M059J (cell line): Measurements from ENCODE around the gene FAM53B. TPM values are rescaled to one million over a fixed set of nuclear protein-coding genes. Genes with fewer than 3 reads are reported as not detected.

ENCODE experiments used
- DNase-seq: peaks from one replicate; pipeline ENCODE4 v3.0.0-alpha.2; 2012; ENCODE audit warnings: low read depth
- total RNA-seq: library from RNA; depleted of rRNA; stranded (reverse); fragments of >200 nt; shearing (Covaris generic); gene quantifications from 2 replicates; pipeline ENCODE4 v1.2.3, GENCODE V29; 2014

Gene FAM53B
- total RNA-seq, 1 experiment from 2014 or later = 16.7 TPM

DNA sequence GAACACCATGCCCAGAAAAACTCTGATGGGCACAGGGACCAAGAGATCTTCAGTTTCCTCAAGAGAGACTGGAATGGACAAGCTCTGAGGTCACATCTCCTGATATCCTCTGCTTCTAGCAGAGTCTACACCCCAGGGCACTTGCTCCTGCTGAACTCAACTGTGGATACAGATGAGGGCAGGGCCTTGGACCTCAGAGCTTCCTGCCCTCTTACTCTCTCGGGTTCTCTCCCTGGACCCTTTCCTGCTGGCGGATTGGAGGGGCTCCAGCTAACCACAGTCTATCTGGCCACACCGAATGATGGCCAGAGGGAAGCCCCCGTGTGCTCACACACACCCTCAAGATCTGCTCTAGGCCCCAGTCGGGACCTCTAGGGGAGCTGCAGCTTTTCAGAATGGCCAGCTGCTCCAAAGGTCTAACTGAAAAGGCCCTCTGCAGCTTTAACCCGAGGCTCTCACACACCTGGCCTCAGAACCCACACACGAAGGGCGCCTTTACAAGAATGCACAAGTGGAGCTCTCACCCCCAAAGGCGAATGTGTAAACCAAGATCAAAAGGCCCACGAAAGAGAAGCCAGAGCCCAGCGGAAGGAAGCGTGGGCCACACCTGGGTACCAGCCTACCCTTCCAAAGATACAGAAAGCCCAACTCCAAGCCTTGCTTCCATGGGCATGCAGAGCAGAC lies 65.5 kb downstream of the FAM53B start:
- no peak for DNase-seq

DNA sequence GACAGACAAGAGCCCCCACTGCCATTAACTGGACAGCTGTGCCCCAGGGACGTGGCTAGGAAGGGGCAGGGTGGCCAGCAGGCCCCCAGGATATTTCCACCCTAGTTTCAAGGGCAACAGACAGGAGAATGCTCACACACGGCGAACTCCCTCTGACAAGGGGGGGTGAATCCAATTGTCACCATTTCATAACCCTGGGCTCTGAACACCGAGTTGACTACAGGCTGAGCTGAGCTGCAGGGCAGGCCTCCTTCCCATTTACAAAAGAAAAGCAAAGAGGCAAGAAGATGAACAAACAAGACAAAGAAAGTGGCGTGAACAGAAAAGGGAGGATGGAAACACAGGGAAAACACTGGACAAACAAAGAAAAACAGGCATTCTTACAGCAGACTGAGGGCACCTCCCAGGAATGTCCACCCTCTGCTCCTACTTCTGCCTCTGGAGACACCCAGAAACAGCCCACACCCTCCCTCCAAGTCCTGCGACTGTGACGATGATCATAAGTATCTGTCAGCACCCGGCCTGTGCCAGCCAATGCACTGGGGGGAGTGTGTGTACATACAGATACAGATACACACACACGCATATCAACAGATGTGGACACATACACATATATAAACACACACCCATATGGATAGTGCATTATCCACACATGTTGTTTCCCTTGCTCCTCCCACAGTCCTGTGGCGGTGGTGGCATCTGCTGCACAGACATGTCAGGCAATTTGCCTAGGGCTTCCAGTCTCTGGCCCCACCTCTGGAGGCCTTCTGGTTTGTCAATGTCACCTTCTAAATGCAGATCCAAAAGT lies 66.2 kb downstream of the FAM53B start:
- DNase-seq = no peak

DNA sequence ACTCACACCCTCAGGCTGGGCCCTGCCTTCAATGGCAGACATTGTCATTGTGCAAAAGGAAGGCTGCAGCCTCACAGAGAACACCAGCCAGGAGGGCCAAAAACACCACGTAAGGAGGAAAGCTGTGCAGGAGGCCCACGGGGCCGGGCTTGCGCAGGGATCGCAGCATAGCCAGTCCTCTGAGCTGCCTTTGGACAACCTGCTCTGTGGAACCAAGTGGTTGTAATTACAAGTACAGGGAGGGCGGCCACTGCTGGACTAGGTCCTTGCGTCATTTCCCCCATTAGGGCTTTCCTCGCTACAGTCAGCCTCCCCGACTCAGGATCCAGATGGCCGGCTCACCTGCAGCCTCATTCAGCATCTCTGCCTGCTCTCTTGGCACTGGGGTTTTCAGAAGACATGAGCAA lies 66.9 kb downstream of the FAM53B start:
- DNase-seq = no peak

DNA sequence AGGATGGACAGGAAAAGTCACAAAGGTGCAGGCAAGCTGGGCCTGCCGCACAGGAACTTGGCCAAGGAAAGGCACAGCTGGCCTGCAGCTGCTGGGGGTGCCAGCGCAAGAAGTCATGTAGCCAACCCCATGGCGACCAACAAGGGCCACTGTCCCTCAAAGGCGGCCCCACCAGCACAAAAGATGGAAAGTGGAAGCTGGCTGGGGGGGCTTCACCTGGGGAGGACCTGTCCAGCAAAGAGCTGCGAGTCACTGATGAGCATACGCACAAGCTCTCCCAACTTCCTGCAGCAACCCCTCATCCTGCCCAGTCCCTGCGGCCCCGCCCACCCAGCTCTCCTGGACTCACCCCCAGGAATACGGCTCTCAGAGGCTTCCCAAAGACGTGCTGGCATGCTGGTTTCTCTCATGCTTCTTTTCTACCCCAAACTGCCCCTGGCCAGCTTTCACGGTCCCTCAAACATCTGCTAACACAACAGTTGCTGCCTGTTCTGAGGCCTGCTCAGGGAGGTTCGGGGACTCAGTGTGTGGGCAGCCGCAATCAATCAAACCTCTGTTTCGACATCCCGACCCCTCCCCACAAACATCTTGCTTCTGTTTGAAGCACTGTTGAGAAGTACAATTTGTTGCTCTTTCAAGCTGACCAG lies 67.6 kb downstream of the FAM53B start:
- no peak for DNase-seq

DNA sequence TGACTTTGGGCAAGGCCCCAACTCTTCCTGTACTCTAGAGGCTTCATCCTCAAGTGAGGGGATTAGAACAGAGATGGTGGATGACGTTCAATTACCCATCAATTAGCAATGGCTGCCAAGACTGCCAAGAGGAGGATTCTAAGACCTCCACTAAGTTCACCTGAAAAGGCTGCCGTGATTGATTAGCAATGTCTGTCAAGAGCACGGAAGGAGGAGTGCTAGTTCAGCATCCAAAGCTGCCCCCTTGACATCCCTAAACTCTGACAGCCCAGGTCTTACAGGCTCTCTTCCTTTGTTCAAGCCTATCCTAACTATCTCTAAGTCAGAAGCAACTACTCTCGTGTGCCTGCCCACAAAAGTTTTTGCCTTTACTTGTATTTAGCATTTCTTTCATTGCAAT lies 68.4 kb downstream of the FAM53B start:
- DNase-seq = no peak

DNA sequence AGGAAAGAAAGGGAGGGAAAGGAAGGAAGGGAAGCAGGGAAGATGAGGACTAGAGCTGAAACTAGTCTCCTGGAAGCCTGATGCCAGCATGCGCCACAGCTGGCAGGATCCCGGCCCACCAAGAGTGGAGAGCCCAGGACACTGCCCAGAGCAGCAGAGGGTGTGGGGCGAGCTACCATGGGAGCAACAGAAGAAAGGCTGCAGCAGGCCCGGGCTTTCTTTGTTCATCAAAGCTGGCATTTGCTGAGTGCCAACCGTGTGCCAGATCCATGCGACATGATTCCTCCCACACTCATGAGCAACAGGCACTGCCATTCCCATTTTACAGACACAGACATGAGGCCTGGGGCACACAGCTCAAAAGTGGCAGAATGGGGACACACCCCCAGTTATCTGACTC lies 68.9 kb downstream of the FAM53B start:
- DNase-seq = no peak

DNA sequence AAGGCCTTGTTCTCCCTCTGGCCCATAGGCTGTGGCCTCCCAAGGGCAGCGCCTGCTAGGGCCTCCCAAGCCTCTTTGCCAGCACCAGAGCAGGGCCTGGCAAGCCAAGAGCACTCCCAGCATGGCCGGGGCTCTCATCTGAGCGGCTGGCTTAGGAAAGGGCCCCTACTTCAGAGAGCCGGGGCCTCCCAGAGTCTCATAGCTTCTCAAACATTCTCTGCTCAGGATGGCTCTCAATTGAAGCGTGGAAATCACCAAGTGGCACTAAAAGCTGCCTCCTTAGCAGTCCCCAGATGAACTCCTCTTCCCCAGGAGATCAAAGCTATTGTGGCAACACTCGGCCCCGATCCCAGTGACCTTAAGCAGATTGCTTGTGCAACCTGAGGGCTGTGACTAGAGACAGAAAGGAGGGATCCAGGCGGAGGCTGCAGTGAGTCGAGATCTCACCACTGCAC lies 69.4 kb downstream of the FAM53B start:
- DNase-seq = no peak

DNA sequence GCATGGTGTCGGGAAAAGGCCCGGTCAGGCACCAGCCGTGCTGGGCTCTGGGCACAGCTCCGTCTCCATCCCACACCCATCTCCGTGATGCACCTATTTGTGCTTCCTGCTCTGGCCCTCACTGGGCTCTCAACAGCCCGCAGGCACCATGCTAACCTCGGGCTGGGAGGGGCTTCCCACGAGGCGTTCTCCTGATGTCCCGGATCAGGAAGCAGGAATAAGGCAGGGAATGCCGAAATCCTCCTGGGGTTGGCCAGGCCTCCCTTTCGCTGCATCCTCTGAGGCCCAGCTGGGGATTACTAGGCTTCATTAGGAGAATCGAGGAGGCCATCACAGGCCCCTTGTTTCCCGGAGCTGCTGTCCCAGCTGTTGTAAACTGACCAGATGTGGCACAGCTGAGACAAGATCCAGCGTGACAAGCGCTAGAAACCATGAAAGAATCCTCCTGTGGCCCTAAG lies 72.0 kb downstream of the FAM53B start:
- DNase-seq = no peak

DNA sequence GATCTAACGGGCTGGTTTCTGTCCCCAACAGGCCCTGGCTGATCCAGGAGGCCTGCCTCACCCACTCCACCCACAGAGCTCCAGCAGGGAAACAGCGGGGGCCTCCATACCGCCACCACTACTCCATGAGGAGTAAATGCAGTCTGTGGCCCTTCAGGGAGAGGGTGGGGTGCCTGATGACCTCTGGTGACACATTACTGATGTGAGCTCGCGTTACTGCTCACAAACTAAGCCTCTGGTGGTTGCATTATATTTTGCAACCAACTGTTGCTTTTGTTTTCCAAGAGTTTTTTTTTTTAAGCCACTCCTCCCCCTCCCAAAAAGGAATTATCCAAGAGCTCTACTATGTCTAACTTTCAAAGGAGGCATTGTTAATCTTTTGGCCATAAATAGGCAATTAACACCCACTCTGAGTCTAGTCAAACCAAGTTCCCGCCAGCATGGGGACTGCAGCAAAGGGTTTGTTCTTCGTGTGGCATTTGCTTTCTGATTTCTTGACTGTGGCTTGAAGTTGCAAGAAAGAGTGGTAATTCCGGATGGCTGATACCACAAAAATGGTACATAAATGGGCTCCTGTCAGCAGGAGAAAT lies 72.6 kb downstream of the FAM53B start:
- peak; percentile 7 for DNase-seq

DNA sequence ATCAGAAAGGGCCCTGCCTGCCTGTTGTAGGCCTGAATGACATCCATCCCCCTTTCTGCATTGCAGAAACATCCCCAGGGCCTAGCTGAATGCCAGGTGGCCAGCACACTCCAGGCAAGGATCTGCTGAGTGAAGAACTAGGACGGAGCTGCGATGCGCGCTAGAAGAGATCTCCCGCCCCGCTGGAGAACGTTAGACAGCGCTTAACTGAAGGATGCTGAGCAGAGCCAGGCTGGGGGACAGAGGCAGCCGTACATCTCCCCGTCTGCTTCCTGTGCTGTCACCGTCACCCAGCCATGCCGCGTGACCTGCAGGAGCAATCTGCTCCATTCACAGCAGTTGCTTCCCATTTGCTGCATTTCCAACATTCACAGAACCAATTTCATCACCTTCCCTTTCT lies 73.3 kb downstream of the FAM53B start:
- no peak for DNase-seq

DNA sequence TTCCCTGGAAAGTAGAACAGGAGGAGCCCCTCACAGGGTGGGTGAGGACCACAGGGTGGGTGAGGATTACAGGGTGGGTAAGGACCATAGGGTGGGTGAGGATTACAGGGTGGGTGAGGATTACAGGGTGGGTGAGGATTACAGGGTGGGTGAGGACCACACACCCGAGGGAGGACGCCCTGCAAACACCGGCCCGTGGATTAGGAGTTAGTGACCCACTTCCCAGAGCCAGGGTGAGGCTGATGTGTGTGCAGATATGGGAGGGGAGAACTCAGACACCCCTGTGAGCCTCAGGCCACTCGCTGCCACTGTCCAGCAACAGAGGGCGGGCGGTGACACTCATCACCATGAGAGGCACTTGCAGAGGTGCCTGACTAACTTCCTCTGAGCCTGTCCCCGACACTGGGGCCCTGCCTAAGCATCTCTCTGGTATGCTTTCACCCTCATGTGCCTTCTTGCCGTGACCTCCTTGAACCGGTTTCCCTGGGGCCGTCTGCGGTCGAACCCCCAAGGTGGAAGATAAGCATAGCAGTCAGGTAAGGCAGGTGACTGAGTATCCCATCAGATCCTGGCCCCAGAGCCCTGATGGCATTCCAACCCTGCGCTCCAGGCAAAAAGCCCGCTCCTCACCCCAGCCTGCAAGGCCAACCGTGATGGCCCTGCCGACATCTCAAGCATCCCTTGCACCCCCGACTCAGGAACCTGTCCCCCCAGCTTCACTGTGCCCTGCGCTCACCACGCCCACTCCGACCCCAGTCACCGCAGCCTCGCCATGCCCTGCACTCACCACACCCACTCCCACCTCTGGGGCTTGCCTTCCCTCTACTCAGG lies 74.1 kb downstream of the FAM53B start:
- DNase-seq = no peak

DNA sequence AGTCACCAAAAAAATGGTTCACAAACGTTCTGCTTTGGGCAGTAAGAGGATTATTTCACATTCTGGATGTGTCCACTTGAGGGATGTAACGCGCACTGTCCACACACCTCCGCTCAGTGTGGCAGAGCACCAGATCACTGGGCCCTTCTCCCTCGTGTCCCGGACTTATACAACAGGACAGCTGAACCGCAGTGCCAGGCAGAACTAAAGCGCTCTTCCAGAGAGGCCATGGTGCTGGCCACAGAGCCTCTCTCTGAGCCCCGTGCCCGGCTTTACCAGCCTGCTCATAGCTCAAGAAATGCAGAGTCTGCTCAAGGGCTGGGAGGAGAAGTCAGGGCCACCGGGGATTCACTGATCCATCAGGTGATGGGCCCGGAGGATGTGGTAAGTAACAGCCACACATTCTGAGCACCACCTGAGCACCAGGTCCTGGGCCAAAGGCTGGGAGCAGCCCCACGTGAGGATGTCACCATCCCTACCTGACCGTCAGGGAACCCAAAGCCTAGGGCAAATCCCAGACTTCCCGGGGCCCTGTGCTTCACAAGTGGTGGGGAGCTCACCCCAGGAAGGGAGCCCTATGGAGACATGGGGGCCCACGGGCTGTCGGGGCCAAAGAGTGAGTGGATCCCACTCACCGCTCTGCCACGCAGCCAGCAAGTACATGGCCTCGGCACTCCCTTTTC lies 74.9 kb downstream of the FAM53B start:
- no peak for DNase-seq

DNA sequence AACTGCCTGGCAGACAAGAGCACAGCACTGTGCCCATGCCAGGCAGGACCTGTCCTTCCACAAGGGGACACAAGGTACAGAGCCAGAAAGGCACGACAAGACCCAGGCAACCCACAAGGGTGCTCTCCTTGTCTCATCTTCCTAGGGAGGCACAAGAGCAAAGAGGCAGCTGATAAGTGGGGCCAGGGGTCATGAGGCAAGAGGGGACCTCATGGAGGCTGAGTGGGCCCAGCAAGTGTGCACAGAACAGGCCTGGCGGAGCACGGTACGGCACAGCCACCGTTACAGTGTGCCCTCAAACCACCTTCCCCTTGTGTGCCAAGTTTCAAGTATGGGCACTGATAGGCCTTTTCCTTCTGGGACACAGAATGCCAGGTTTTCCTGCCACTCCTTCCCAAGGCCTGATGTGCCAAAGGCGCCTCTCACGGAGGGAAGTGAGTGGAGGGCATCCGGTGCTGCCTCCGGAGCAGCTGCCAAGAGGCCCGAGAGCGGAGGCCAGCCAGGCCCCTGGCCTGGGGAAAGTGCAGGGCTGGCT lies 75.6 kb downstream of the FAM53B start:
- DNase-seq = no peak

DNA sequence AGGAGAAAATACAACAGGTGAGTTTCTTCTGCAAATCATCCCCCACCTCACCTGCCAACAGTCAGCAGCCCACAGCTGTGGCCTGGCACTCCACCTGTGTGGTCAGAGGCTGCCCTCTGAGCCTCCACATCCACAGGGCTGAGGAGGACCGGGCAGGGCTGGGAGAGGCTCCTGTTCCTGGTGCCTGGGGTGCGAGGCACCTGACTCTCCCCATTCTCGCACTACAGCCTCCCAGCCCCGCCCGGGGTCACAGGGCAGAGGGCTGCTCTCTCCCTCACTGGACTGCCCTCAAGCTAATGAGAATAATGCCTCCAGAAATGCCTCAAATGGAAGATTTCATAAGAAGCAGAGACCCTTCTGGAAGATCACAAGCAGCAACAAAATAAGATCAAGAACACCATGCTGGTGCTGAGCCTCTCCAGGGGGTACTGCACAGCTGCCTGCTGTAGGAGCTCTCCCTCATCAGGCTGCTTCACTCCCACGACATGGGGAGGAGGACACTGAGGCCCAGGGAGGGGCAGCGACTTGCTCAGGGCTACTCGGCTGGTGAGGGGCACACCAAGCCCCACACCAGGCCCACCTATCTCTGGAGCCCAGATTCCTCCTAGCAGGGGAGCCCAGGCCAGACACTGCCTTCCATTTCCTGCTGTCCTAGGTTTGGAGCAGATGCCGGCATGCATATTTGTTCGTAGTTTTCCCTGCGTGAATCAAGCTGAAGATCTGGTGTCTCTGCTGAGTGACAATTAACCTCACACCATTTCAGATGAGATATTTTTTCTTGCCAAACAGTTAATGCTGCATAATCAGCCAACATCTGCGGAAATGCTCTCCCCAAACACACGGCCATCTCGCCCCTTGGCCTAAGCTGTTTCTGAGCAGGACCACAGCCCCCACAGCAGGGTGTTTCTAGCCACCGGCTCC lies 76.5 kb downstream of the FAM53B start:
- DNase-seq = no peak

DNA sequence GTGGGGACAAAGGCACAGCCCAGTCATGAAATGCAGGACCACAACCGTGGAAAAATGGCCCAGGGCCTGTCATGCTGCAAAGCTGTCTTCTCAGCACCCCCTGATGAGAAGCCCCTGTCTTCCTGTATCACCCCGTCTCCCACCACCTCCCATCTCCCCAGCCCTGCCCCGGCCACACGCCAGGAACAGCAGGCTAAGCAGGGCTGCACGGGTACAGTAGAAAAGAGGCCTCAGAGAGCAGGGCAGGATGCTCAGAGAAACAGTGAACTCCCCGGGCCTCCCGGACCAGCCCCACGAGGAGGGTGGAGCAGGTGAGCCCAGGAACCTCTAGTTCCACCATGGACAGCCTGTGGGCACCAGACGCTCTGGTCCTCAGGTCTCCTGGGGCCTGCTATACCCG lies 77.7 kb downstream of the FAM53B start:
- no peak for DNase-seq

DNA sequence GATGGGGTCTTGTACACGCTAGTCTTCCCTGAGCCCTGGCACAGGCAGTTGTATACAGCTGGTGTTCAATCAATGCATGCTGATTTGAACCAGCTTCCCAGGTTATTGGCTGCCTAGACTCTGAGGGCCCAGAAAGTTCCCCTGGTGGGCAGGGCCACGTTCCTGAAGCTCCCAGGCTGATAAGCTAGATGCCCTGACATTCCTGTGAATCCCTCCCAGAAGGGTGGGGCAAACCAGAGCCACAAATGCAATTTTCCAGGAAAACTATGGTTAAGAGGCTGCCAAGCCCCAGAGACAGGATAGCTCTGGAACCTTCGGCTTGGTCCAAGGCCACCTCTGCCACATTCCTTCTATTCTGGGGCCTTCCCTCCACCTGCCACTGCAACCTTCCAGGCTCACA lies 78.2 kb downstream of the FAM53B start:
- DNase-seq = no peak

DNA sequence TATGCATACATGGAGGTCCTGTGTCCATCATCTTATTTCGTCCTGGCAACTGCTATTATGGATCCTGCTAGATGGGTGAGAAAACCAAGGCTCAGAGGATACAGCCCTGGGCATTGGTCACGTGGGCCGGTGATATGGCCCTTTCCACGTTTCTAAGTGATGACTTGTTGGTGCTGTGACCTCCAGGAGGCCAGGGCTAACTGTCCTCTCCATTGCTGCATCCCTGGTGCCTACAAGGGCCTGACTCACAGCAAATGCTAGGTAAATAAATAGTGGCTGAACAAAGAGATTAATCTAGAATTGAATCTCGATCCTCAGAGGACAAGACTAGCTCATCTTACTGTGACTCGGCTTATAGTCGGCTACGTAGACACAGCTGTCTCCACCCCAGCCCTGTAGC lies 78.6 kb downstream of the FAM53B start:
- DNase-seq = peak; percentile 46

DNA sequence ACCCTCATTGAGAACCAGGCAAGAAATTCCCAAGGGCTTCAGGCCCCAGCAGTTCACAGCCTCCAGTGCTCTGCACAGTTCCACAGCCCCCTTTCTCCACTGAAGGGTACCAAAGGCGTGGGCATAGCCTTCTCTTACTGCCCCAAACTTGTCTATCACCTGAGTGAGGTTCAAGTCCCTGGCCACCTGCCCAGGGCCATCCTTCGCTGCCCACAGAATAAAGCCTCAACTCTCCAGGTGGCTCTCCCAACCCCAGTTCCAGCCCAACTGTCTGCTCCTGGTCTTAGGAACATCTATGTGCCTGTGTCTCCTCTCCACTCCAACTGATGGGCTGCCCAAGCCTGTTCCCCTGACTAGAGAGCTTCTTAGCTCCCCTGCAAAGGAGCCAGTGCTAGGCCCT lies 79.1 kb downstream of the FAM53B start:
- no peak for DNase-seq

DNA sequence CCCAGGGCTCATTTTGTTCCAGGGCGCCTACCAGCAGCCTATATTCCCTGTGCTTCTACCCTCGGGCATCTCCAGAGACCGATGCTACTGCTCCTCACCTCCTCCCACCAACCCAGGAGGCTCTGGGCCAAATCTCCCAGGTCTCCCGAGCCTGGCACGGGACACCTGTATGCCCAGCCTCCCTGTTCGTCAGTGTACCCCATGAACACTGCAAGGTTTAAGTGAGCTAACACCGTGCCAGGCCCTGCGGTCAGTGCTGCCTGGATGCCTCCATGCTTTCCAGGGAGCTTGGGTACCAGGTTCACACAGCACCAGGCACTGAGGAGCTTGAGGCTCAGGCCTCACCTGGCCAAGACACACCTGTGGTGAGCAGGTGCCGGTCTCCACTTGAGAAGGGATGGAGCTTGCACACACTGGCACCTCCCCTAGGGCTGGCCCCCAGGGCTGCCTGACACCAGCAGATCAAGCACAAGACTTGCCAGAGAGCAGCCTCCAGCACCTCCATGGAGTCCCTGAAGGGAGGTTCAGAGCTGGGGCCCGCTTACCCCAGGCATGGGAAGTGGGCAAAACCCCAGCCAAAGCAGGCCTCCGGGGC lies 80.3 kb downstream of the FAM53B start:
- DNase-seq = no peak
